ENCODE data around the gene USPL1.

The USPL1 gene

DNA sequence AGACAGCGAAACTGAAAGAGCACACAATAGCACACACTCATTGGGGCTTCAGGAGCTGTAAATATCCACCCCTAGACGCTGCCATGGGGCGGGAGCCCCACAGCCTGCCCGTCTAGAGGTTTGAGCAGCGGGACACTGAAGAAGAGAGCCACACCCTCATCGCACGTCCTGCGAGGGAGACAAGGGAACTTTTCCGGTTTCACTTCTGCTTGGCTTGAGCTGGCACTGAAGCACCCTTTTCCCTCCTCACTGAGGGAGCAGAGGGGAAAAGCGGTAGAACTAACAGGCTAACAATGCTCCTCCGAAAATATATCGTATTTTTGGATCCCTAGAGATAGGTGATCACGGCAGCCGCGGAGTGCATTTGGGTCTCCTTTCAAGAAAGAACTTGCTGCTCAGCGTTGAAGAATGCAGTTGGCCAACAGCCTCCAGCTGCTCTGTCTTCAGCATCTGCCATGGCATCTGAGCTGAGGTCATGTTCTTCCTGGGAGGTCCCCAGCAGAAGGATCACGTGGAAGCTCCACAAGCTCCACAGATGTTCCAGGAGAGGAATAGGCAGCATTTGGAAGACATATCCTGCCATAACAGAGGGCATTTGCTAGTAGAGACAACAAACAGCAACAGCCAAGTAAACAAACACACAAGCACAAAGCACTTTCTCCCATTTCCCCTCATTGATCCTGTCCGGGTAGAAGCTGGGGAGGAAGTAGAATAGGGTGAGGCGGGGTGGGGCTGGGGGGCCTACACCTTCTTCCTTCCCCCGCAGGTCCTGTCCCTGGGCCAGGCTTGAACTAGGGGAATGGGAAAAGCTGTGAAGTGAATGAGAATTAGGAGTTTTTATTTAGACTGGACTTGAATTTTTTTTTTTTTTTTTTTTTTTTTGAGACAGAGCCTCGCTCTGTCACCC lies 72.8 kb downstream of the USPL1 start:
- TF ChIP-seq, protein P1, sequence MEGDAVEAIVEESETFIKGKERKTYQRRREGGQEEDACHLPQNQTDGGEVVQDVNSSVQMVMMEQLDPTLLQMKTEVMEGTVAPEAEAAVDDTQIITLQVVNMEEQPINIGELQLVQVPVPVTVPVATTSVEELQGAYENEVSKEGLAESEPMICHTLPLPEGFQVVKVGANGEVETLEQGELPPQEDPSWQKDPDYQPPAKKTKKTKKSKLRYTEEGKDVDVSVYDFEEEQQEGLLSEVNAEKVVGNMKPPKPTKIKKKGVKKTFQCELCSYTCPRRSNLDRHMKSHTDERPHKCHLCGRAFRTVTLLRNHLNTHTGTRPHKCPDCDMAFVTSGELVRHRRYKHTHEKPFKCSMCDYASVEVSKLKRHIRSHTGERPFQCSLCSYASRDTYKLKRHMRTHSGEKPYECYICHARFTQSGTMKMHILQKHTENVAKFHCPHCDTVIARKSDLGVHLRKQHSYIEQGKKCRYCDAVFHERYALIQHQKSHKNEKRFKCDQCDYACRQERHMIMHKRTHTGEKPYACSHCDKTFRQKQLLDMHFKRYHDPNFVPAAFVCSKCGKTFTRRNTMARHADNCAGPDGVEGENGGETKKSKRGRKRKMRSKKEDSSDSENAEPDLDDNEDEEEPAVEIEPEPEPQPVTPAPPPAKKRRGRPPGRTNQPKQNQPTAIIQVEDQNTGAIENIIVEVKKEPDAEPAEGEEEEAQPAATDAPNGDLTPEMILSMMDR (IDR thresholded peaks at IDR 0.05; ENCODE audit: insufficient read depth, low read length, missing control alignments) = no peak
- H3K4me3 ChIP-seq (ENCODE audit: low read depth, low read length) = peak overlapping the region; percentile 62
- ChIA-PET CTCF (interaction anchor here (0.9 to 3.1 kb wide), 6 partner anchors 12 to 354 kb away, joined by 3 to 11 read pairs (median 4); no protein-coding TSS in a partner anchor), POLR2A (interaction anchor here (0.6 to 1.8 kb wide), 5 partner anchors 28 to 180 kb away, joined by 3 to 9 read pairs (median 5); no protein-coding TSS in a partner anchor)
- DNase-seq (ENCODE audit: low read depth, low spot score) = peak; percentile 90

DNA sequence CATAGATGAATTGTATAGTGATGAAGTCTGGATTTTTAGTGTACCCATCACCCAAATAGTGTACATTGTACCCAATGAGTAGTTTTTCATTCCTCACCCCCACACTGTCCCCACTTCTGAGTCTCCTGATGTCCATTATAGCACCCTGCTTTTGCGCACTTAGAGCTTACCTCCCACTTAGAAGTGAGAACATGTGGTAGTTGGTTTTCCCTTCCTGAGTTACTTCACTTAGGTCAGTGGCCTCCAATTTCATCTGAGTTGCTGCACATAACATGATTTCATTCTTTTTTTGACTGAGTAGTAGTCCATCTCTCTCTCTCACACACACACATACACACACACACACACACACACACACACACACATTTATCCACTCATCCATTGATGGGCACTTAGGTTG lies 74.4 kb downstream of the USPL1 start:
- DNase-seq (ENCODE audit: low read depth, low spot score) = no peak
- CTCF ChIA-PET = no interaction called here
- POLR2A ChIA-PET = no interaction called here
- H3K4me3 ChIP-seq (ENCODE audit: low read depth, low read length) = no peak overlapping the region
- TF ChIP-seq, protein P1 (IDR thresholded peaks at IDR 0.05; ENCODE audit: insufficient read depth, low read length, missing control alignments) = no peak

DNA sequence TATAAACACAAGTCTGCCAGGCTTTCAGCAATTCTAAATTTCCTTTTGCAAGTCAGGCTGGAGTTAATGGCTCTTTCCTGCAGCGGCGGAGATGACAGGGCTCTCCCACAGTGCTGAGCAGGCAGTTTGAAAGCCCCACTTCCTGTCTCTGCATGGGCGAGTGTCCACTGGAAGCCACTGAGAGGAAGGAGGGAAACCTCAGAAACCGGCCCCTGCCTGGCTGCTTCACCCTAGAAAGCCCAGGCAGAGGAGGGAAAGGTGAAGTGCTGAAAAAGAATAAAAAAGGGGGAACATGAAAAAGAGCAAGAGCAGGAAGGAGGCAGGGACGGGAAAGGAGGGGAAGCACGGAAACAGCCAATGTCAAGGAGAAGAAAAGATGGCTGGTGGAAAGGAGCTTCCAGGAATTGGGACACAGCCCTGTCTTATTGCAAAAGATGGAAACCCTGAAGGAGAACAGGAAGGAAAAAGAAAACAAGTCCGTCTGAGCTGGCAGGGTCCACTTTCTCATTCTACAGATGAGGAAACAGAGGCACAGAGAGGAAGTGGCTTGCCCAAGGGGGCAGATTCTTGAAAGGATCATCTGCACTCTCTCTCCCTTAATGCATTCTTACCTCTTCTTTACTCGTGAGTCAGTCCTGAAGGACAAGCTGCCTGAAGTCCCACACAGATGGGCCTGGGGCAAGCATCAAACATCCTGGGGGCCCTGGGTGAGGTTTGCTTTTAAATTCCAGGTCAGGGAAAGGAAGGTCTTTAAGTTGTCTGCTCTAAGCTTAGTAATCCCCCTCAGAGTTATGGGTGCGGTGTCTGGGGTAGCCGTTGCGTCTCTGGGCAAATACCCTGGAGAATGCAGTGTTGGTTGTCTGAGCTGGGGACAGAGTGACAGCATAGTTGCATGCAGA lies 78.8 kb downstream of the USPL1 start:
- H3K4me3 ChIP-seq (ENCODE audit: low read depth, low read length) = no peak overlapping the region
- TF ChIP-seq, protein P1 (IDR thresholded peaks at IDR 0.05; ENCODE audit: insufficient read depth, low read length, missing control alignments) = no peak
- ChIA-PET POLR2A (no interaction called here), CTCF (interaction anchor here (0.8 to 1.4 kb wide), 4 partner anchors 11 to 564 kb away, joined by 3 read pairs; no protein-coding TSS in a partner anchor)
- DNase-seq (ENCODE audit: low read depth, low spot score) = no peak

DNA sequence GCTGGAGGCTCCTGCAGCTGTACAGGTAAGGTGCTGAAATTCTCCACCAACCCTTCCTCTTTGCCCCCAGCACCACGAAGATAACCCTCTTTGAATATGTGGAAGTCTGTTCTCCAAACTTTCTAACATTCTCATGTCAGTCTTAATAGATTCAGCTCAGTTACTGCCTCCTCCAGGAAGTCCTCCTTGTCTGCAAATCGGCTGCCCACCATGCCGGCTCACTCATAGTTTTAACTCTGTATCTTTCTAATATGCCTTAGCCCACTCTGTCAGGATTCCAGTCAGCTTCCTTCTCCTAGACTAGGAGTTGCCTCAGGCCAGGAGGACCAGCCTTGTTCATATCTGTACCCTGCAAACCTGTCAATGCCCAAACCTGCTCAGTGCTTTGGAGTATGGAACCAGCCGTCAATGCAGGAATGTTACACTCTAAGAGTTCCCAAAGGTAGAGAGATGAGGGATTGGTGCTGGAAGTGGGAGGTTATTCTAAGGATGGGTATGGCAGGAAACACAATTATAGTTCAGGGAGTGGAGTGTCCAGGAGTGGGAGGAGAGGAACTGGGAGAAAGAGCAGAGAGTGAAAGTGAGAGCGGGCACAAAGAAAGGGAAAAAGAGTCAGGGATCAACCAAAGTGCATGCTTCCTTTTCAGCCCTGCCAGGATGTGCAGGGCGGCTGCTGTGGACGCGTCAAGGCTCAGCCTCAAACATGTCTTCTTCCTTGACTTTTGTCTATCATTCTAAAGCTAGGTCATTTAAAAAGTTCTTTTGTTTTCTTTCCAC lies 79.6 kb downstream of the USPL1 start:
- CTCF ChIA-PET = interaction anchor here (0.8 to 1.4 kb wide), 3 partner anchors 19 to 565 kb away, joined by 3 read pairs; no protein-coding TSS in a partner anchor
- POLR2A ChIA-PET = no interaction called here
- H3K4me3 ChIP-seq (ENCODE audit: low read depth, low read length) = no peak overlapping the region
- TF ChIP-seq, protein P1 (IDR thresholded peaks at IDR 0.05; ENCODE audit: insufficient read depth, low read length, missing control alignments) = no peak
- DNase-seq (ENCODE audit: low read depth, low spot score) = no peak

DNA sequence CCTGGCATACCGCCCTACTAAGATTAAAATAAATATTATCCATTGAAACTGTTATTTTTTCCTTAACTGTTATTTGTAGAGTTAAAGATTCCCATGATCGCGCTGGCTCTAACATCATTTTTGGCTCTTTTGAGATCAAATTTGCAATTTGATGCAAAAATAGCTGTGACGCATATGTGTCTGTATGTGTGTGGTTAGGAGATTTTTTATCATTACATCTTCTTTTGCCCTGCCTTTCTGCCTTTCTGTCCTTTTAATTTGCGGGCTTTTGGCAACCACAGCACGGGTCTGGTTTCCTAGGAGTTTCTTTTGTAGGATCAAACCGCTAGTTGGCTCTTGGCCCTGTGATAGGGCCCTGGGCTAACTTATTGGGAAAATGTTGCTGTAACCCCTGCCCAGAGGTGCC lies 80.3 kb downstream of the USPL1 start:
- ChIA-PET POLR2A (no interaction called here), CTCF (no interaction called here)
- H3K4me3 ChIP-seq (ENCODE audit: low read depth, low read length) = no peak overlapping the region
- TF ChIP-seq, protein P1 (IDR thresholded peaks at IDR 0.05; ENCODE audit: insufficient read depth, low read length, missing control alignments) = no peak
- DNase-seq (ENCODE audit: low read depth, low spot score) = no peak

Data from AG04449 (cell line).